CD4-positive, alpha-beta T cell treated with Interleukin-6 for 4 hours (primary cell): ENCODE data around the gene SLC66A2.
A peak's percentile ranks its signal among the peaks of the same experiment; 100 is the strongest.

Experiments used
- DNase-seq: peaks from one replicate; pipeline ENCODE4 v3.0.0-alpha.2; 2020; ENCODE audit warnings: mixed read lengths

The SLC66A2 gene

DNA sequence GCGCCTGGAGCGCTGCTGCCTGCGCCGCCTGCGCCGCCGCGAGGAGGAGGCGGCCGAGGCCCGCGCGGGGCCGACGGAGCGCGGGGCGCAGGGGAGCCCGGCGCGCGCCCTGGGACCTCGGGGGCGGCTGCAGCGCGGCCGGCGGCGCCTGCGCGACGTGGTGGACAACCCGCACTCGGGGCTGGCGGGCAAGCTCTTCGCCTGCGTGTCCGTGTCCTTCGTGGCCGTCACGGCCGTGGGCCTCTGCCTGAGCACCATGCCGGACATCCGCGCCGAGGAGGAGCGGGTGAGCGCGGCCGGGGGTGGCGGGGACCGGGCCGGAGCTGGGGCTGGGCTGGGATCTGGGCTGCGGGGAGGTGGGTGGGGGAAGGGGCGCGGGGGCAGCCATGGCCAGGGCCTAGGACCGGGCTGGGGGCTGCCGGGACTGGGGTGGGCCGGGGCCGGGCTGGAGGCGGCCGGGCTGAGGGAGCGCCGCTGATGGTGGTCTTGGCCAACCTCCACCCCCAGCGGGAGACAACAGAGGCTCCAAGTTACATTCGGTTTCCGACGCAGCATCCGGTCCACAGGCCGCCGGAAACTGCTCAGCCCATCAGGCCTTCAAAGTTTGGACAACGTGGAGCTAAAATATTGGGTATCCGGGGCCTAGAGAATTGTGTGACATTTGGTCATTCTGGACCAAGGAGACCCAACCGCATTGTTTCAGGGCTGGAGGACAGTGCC, 87.3 kb downstream of the SLC66A2 start:
- no peak for DNase-seq

DNA sequence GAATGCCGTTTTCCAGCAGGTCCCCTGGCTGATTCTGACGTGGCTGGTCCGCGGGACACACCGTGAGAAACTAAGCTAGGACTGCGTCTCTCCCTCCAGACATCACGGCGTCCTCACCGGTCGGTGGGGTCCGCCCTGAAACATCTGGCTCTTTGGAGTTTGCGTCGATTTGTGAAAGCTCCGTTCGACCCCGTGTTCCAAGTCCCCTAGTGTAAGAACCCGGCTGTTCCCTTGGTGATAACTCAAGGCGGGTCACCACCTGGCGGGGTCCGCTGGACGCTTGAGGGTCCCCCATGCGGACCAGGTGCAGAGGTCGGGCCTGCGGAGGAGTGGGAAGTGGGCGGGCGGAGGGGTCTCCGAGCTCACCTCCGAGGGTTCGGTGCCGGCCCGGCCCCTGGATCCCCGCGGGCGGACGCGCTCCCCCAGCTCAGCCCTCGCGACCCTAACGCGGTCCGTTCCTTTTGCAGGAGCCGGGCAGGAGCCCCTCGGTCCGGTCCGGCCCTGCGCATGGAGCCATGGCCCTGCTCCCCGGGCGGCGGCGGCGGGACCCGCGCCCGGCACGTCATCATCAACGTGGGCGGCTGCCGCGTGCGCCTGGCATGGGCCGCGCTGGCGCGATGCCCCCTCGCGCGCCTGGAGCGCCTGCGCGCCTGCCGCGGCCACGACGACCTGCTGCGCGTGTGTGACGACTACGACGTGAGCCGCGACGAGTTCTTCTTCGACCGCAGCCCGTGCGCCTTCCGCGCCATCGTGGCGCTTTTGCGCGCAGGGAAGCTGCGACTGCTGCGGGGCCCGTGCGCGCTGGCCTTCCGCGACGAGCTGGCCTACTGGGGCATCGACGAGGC, 88.1 kb downstream of the SLC66A2 start:
- DNase-seq = no peak

DNA sequence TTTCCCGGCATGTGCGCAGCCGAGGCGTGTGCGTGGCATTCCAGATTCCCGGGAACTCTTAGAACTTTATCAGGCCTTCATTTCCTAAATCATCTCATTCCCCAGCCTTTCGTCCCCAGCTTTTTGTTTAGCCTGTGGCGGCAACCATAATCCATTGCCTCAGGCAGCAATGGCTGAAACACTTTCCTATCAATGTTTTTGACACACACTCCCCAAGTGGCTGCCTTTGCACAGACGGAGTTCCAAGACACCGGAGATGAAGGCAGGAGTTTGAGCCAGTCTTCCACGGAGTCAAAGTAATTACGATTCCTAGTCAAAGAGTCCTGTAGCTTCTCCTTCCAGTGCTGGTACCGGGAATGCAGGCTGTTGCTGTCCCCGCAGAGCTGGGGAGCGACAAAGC, 88.9 kb downstream of the SLC66A2 start:
- no peak for DNase-seq

DNA sequence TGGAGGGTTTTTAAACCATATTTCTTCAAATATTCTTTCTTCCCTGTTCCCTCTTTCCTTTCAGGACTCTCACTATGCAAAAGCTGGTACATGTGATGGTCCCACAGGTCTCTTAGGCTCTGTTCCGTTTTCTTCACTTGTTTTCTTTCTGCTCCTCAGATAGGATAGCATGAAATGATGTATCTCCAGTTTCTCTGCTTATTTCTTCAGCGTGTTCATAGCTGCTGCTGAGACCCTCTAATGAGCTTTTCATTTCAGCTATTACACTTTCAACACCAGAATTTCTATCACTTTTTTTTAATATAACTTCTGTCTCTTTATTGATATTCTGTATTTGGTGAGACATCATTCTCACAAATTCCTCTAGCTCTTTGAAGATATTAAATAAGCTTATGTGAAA, 89.8 kb downstream of the SLC66A2 start:
- DNase-seq = no peak

DNA sequence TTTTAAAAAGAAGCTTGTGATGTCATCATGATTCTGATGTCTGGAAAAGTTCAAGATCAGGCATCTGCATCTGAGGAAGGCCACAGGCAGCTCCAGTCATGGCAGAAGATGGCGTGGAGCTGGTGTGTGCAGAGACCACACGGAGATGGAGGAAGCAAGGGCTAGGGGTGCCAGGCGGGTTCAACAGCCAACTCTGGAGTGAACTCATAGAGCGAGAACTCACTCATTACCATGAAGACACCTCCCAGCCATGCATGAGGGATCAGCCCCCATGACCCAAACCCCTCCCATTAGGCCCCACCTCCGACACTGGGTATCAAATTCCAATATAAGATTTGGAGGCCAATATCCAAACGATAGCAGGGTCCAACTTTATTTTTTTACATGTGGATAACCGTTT, 92.1 kb downstream of the SLC66A2 start:
- no peak for DNase-seq

DNA sequence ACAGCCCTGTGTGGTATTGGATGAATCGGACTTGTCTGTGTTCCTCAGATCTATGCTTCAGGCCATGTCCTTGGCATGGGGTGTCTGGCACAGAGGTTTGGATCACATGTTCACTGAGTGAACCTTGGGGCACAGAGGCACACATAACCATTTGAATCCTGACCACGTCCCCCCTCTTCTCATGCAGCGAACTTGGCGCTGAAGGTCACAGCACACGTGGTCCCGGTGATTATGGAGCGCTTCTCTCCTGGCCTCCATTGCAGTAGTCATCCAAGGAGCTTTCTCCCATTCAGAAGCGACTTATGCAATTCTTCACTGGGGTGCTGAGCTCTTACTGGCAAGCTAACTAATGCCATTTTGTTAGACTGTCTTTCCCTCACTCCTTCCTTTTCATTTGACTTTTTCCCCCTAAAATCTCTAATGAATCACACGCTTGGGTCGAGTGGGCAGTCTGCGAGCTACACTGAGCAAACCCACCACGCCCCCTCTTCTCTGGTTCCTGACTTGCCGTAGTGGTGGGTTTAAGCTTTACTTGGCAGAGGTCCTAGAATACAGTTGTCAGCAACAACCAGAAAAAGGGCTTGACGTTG, 94.3 kb downstream of the SLC66A2 start:
- no peak for DNase-seq

DNA sequence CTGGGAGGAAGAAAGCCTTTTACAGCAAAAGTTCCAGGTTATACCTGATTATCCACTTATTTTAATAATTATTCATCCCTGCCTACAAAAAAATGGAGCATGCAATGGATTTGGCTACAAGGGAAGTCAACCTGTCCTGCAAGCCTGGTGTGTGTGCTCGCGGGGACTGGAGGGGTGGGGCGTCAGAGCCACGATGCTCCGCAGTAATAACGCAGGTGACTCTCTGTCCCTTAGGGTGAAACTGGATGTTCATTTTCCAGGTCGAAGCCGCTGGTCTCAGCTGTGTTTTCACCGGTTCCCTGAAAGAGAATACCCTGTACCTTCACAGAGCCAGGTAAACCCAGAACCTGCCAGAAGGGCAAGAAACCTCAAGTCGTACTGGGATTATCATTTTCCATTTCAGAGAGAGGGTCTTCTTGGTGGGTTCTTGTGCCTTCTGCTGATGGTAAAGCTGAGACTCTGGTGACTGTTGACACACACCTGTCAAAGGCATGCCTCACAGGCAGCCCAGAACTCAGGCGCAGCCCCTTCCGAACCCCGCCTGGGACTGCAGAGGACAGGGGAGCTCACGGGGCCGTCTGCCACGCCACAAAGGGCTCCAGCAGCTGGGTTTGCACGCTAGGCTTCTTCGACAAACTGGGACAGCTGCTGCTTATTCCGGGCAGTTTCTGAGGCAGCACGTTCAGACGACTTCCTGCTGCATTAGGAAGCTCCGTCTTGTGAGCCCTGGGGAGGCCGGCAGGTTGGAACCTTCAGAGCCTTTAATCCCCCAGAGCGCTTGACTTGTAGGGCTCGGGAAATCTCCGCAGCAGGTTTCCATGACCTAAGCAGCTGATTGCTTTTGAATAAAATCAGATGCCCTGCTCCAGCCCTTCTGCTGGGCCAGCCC, 95.1 kb downstream of the SLC66A2 start:
- DNase-seq = peak; percentile 9

DNA sequence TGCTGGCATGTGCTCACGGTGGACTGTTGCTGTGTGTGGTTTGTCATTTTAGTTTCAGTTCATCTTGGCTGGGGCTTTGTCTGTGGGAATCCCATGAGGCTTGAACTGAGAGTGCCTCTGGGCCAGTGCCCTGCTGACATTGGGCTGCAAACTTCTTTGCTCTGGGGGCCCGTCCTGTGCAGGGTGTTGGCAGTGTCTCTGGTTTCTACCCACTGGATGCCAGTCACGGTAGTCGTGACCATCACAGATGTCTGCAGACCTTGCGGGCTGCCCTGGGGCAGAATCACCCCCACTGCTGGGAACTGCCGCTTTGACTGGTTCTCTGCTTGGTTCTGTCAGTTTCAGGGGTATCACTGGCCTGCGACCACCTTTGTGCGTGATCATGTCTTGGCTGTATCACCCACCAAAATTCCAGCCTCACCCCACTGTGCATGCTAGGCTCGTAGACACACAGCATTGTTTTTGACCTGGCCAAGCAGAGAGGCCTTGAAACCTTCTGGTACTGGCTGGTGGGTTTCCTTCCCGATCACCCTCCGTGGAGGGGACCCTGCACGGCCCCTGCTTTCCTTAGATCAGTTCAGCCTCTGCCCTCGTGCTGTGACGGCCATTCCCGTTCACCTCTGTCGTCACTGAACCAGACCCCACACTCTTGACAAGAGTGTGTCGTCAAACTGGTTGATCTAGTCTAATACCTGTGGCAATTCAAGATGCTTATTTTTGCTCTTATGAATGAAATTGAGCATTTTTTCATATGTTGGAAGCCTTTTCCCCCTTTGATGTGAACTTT, 96.1 kb downstream of the SLC66A2 start:
- no peak for DNase-seq

DNA sequence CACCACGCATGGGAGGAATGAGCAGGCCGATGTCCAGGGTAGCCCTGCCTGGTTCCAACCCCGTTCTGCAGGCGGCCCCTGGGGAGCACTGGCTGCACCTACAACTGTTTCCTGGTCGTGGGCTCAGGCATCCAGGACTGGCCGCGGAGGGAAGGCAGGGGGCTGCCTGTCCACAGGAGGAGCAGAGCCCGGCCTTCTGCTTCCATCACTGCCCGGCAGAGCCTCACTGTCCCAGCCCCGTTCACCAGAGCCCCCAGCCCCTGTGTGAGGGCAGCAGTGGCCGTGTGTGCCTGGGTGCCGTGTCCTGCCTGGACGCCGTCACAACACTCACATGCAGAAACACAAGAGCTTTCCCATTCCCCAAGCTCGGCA, 97.5 kb downstream of the SLC66A2 start:
- no peak for DNase-seq

DNA sequence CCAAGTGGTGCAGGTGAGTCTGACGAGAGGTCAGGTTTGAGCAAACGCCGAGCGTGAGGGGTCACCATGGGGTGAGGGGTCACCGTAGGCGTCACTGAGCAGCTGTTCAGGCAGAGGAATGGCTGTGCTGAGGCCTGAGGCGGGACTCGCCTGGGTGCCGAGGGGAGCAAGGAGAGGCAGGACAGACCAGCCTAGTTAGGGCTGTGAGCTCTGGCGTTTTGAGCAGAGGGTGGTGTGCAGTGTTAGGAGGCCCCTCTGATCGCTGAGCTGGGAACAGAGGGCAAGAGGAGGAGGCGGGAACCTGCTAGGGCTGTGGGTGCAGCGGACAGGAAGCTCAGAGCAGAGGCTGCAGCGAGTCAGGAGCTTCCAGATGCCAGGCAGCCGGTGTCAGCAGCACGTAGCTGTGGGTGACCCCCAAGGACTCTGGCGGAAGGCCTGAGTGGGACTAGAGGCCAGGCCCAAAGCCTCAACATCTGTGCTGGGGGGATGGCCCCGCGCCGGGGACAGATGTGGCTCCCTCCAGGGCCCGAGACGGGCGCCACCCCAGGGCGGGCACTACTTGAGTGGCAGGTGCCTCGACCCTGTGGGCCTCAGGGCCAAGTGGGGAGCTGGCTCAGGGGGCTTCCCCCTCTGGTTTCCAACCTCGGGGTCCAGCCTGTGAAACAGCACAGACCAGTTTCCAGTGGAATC, 98.0 kb downstream of the SLC66A2 start:
- no peak for DNase-seq

DNA sequence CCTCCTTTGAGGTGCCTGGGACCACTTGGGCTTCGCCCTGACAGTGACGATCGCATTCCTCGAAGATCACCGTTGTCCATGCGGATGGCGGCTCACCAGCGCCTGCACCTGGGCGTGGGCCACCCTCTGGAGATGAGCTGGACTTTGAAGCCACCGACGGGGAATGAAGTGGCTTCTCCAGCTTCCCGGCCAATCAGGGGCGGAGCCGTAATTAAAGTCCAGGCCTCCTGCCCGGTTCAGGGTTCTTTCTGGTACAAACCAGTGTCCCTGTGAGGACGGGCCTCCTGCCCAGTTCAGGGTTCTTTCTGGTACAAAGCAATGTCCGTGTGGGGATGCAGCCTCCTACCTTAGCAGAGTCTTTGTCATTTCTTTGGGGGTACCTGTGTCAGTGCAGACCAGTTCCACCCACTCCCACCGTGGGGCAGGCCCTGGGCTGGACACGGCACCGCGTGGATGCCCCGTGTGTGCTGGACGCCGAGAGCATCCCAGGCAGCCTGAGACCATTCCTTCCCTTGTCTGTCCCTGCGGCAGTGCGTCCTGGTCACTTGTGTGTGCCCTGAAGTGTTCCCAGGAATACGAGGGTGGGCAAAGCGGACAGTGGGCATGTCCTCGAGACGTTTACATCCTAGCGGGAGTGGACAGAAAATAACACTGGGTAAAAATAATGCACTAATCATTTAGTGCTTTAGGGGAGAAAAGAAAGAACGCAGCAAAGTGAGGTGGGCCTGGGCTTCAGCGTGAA, 98.7 kb downstream of the SLC66A2 start:
- DNase-seq = no peak
